Measurements from ENCODE around the gene RNF207.

- TF ChIP-seq EGR1 (IDR thresholded peaks at IDR 0.05) (no peak), YY1 (IDR thresholded peaks at IDR 0.05; ENCODE audit: low read depth) (no peak), CEBPB (IDR thresholded peaks at IDR 0.05) (no peak), REST (IDR thresholded peaks at IDR 0.05; ENCODE audit: low read depth) (no peak), EP300 (IDR thresholded peaks at IDR 0.05; ENCODE audit: borderline replicate concordance) (no peak), TAF1 (IDR thresholded peaks at IDR 0.05; ENCODE audit: low read depth) (no peak)
These were observed 40.4 kb upstream of the RNF207 start for GRCh38 chr1:6165441-6165985.
